GM19463 (cell line): ENCODE data around the gene GRIN3B.

Source experiments
- ATAC-seq: cut with Tn5 transposase; IDR thresholded peaks from one replicate; pipeline ENCODE4 v1.9.1; 2021; ENCODE audit warnings: mild to moderate bottlenecking, moderate library complexity; ENCODE audit not compliant: unreplicated experiment

GRIN3B gene

GRCh38 chr19:1054102-1055027 lies 54.1 kb downstream of the GRIN3B start:
- ATAC-seq, result no peak

GRCh38 chr19:1055028-1055425 lies 54.8 kb downstream of the GRIN3B start:
- ATAC-seq, result no peak

- no peak for ATAC-seq
These were observed 55.8 kb downstream of the GRIN3B start for GRCh38 chr19:1055886-1056620.

GRCh38 chr19:1057176-1057855 lies 57.1 kb downstream of the GRIN3B start:
- no peak for ATAC-seq

- no peak for ATAC-seq
These were observed 57.9 kb downstream of the GRIN3B start for GRCh38 chr19:1058112-1058511.
